HG03196 (cell line): ENCODE data around the gene TMEM109.

Experiments used
- ATAC-seq: cut with Tn5 transposase; IDR thresholded peaks from one replicate; pipeline ENCODE4 v1.9.1; 2021; ENCODE audit not compliant: unreplicated experiment

TMEM109 gene

GRCh38 chr11:60878245-60879101, 35.5 kb upstream of the TMEM109 start:
- no peak for ATAC-seq

GRCh38 chr11:60879104-60879503, 34.9 kb upstream of the TMEM109 start:
- ATAC-seq, result no peak

- no peak for ATAC-seq
Observed at GRCh38 chr11:60879971-60880588, 33.9 kb upstream of the TMEM109 start.

GRCh38 chr11:60880643-60881282, 33.2 kb upstream of the TMEM109 start:
- ATAC-seq, result no peak

DNA sequence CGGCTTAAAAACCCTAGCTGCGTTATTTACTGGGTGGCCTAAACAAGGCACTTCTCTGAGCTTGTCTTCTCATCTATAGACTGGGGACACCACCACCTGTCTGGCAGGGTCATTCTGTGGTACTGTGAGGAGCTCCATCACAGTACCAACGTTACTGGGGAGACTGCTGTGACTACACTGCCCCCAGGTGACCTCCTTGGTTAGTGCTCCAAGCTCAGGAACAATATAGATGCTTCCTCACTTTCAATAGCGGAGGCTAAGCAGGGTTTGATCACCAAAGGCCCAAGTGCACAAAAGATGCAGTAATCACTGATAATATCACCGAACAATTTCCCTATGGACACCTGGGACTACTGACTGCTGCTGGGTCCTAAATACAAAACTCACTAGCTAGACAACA, 26.4 kb upstream of the TMEM109 start:
- no peak for ATAC-seq

- ATAC-seq, result no peak
Observed at GRCh38 chr11:60889869-60890311, 24.1 kb upstream of the TMEM109 start.

- ATAC-seq, result no peak
Observed at GRCh38 chr11:60890696-60891095, 23.3 kb upstream of the TMEM109 start.

DNA sequence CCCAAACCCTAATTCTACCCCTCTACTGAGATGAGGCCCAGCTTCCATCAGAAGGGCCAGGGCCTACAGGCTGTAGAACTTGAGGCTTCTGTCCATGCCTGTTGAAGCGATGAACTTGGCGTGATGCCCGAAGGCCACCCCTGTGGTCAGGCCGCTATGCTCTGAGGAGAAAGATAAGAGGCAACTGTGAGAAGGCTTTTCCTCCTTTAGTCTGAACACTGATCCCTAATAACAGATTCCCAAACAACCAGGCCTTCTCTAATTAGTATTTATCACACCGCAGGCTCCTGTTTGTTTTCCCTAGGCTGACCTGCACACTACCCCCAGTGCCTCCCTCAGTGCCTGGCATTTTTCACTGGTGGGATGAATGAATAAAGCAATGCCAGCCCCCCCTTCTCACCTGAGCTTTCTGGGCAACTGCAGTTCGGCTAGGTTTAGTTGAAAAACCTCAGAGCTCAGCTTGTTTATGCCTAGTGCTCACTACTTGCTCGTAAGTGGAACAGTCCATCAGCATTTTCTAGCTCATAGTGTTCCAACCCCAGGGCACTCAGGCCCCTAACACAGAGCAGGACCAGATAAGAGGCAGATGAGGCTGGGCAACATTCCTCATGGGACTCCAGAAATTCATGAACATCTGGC, 22.7 kb upstream of the TMEM109 start:
- no peak for ATAC-seq

DNA sequence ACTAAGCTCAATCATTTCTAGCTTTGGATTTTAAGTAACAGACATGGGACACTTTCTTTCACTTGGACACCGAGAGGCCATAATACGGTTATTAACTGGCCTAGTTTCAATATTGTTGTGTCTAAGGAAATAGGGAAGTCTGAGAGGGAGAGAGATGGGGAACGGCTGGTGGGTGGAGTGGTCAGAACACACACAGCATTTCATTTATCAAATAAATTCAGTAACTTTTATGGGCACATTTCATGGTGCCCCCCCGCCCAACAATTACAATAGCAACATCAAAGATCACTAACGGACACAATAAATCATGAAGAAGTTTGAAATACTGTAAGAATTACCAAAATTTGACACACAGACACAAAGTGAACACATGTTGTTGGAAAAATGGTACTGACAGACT, 18.3 kb upstream of the TMEM109 start:
- ATAC-seq, result no peak

DNA sequence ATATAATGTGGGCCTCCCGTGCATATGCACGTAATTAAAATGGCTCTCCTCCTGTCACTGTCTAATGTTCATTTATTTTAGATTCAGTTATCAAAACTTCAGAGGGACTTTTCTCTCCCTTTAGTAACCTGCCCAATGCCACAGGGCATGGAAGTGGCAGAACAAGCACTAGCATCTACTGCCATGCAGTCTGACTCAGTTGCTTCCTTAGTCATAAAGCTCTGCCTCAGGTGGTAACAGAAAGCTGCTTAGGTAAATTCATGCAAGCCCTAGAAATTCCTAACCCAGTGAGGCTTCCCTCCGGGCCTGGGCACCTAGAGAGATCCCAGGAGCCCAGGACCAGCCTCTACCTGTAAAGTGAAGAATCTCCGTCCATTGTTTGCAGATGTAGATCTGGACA, 16.5 kb upstream of the TMEM109 start:
- no peak for ATAC-seq

DNA sequence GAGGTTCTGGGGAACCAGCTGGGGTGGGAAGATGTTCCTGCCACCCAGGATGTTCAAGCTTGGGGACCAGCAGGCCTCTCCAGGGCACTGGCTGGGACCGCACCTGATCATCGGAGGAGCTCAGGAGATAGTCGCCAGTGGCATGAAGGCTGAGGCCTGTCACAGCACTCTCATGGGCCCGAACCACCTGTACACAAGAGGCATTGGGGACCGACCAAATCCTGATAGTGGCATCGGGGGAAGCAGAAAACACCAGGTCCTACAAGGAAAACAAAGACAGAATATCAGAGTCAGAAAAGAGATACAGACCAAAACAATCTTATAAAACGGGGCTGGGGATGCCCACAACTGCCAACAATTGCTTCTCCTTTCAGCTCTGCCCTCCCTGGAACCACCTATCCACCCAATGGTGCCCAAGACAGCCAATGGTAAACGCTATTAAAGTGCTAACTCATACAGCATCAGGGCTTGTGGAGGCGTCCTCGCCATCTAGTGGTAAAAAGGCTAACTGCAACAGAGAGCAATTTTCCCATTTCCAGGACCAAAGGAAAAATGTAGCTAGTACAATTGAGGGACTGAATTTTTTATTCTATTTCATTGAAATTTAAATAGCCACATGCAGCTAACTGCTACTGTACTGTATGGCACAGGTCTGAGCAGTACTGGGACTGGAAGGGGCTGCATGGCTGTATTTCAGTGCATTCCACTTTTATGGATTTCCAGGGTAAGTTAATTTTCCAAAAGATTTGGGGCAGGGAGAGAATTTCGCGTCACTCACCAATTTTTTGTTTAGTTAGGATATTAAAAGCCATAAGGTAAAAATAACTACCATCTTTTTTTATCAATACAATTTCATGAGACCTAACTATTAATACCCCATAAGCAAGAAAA, 14.7 kb upstream of the TMEM109 start:
- no peak for ATAC-seq

GRCh38 chr11:60899977-60900376, 14.0 kb upstream of the TMEM109 start:
- no peak for ATAC-seq

GRCh38 chr11:60900673-60901404, 13.1 kb upstream of the TMEM109 start:
- no peak for ATAC-seq

GRCh38 chr11:60902625-60903024, 11.3 kb upstream of the TMEM109 start:
- ATAC-seq, result no peak

GRCh38 chr11:60905047-60905446, 8.9 kb upstream of the TMEM109 start:
- no peak for ATAC-seq

DNA sequence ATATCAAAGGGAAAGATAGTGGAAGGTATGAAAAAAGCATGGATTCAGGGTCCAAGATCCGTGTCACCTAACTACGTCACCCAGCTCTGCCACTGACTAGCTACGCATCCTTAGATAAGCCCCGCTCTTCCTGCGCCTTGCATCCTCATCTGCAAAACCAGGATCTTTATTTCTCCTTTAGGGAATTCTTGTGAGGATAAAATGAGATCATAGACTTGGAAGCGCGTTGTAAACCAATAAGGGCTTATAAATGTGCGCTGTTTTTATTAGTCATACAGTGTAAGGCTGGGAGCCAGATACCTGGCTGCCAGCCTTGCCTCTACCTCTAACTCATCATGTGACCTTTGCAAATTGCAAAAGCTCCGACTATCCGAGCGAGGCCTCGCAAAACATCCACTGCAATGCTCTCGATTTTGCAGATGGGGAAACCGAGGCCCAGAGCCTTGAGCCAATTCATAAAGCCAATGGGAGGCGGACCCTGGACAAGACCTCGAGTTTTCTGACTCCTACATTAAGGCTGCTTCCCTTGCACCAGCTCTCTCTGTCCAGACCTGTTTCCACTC, 8.3 kb upstream of the TMEM109 start:
- ATAC-seq, result no peak

DNA sequence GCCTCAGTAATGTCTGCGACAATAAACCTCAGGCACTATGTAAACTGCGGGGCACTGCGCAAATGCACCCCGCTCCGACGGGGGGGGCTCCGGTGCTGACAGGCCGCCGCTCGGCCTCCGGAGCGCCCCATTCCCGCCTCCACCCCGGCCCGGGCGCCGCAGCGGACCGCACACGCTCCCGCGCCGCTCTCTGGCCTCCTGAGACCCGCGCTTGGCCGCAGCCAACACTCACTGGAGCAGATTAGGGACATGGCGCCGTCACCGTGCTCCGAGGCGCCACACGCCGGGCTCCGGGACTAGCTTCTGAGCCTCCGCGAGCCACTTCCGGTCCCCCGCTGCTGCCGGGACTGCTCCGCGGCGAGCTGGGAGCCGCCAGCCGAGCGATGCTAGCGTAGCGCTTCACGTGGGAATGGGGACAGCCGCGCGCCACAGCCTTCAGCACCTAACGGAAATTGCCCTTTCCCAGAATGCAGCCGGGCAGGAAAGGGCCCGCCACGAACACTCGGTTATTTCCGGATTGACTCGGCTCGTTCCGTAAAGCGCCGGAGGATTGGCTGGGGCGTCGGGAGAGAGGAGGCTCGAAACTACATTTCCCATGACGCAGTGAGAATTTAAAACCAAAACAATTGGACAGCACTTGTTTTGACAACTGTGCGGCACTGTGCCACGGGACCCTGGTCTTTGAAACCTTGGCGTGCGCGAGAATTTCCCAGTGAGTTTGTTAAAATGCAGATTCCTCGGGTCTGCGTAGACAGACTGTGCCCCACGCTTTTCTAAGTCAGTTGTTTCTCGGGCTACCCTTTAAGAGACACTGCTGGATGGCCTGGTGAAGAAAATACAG, 7.6 kb upstream of the TMEM109 start, which contains the start of gene PRPF19:
Gene PRPF19, minus strand, starts transcription at position 454 of the 841 bp plus-strand sequence. Its CDS starts 203 bp downstream, at position 251.
- ATAC-seq, result peak; percentile 77

DNA sequence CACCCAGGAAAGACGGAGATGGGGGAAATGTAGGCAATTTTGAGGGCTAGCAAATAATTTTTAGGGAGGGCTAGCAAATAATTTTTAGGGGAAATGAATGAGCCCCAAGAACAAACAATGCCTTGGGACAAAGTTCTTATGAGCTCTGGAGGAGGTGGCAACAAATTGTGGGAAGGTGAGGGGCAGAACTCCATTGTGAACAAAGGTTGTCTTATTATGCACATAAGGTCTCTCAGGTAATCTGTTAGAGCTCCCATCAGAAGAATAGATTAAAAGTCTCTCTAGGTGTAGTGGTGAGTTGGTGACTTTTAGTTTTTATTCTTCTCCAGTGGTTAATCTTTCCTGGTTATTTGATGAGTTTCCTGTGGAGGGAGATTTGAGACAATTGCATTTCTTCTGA, 5.2 kb upstream of the TMEM109 start:
- ATAC-seq, result no peak
